Left lung (tissue), 10 donors: ENCODE data around the gene ITGB4. TPM values are rescaled to one million over a fixed set of nuclear protein-coding genes. Genes with fewer than 3 reads are reported as not detected.

Experiments
- ATAC-seq: fragments of 200-7000 bp; cut with Tn5 transposase; one replicate; pipeline ENCODE4 v1.9.1; 2020; ENCODE audit warnings: moderate library complexity
- DNase-seq, 4 donors: peaks; one replicate each; pipeline ENCODE4 v3.0.0-alpha.2; 2013 to 2020
- H3K27ac ChIP-seq, 2 donors: fragments of 200-600 bp; sonication (generic) in 1 of 2; one replicate each; pipeline versions ENCODE4 v1.5.0 to v1.8.0; 2020 to 2021
- H3K27me3 ChIP-seq, 2 donors: fragments of 200-600 bp; sonication (generic) in 1 of 2; one replicate each; pipeline versions ENCODE4 v1.5.0 to v1.8.0; 2020 to 2021
- H3K36me3 ChIP-seq, 2 donors: fragments of 200-600 bp; sonication (generic) in 1 of 2; one replicate each; pipeline versions ENCODE4 v1.5.0 to v1.8.0; 2020 to 2021
- H3K4me1 ChIP-seq, 2 donors: fragments of 200-600 bp; one replicate each; pipeline ENCODE4 v1.8.0; 2021
- H3K4me3 ChIP-seq, 2 donors: fragments of 200-600 bp; sonication (generic) in 1 of 2; one replicate each; pipeline versions ENCODE4 v1.5.0 to v1.8.0; 2020 to 2021; ENCODE audit warnings: mild to moderate bottlenecking in 1 of 2
- H3K9me3 ChIP-seq, 2 donors: fragments of 200-600 bp; sonication (generic) in 1 of 2; one replicate each; pipeline versions ENCODE4 v1.5.0 to v1.8.0; 2020 to 2021
- CTCF ChIP-seq, 2 donors: fragments of 200-600 bp; sonication (generic) in 1 of 2; IDR thresholded peaks; one replicate each; pipeline versions ENCODE4 v1.5.0 to v1.8.0; 2021; ENCODE audit warnings: antibody characterized with exemption in 2 of 2
- intact Hi-C, 2 donors: fragments of 100-400 bp; cut with DNase I; formaldehyde crosslinking; loops; one replicate each; pipeline versions ENCODE4 v1.11.2 to v1.14.2; 2022
- polyA plus RNA-seq, 6 donors: library from polyadenylated mRNA; unstranded; fragments of 120-200 nt; gene quantifications; one replicate each; pipeline ENCODE4 v1.2.1, GENCODE V29; 2013; ENCODE audit not compliant: insufficient read length in 6 of 6
- total RNA-seq, 2 donors: library from RNA; stranded (reverse); fragmentation: NEBNext Ultra II Directional; extraction: Animal tissue kit (Norgen Biotek cat#: 25700); gene quantifications; one replicate each; pipeline ENCODE4 v1.2.1, GENCODE V29; 2021
- donor health status: DM: no; HTN: yes; CAD: no.
- donor health status: DM: no; HTN: no; CAD: no.

Gene ITGB4
- total and polyA plus RNA-seq, 8 donors: 4.6 to 54.8 (median 9.5) TPM

GRCh38 chr17:75750661-75751423 lies 29.6 kb downstream of the ITGB4 start:
- no peak for TF ChIP-seq CTCF (IDR thresholded peaks at IDR 0.05)
- Histone ChIP-seq H3K27ac (no peak overlapping the region), H3K36me3 (peaks cover 0 to 6% of the 10 kb centered on the region in 2 donors), H3K4me3 (no peak overlapping the region), H3K9me3 (no peaks in the 10 kb centered on the region), H3K4me1 (peaks cover 5 to 40% of the 10 kb centered on the region in 2 donors), H3K27me3 (no peaks in the 10 kb centered on the region)
- intact Hi-C loops: no loop called here
- DNase-seq: no peak
- no peak for ATAC-seq

- H3K4me1 ChIP-seq: peaks cover 5 to 48% of the 10 kb centered on the region in 2 donors
- no peak overlapping the region for H3K27ac ChIP-seq
- H3K4me3 ChIP-seq: no peak overlapping the region
- DNase-seq (no peak), ATAC-seq (no peak)
- no peaks in the 10 kb centered on the region for H3K9me3 ChIP-seq
- intact Hi-C loops: no loop called here
- peaks cover 0 to 9% of the 10 kb centered on the region in 2 donors for H3K36me3 ChIP-seq
- H3K27me3 ChIP-seq: no peaks in the 10 kb centered on the region
- TF ChIP-seq CTCF (IDR thresholded peaks at IDR 0.05): no peak
These were observed 30.6 kb downstream of the ITGB4 start for GRCh38 chr17:75751676-75752404.

- Histone ChIP-seq H3K36me3 (peaks cover 0 to 13% of the 10 kb centered on the region in 2 donors), H3K4me1 (peaks cover 5 to 47% of the 10 kb centered on the region in 2 donors), H3K9me3 (no peaks in the 10 kb centered on the region), H3K27ac (no peak overlapping the region), H3K27me3 (no peaks in the 10 kb centered on the region), H3K4me3 (no peak overlapping the region)
- ATAC-seq (no peak), DNase-seq (no peak)
- no peak for TF ChIP-seq CTCF (IDR thresholded peaks at IDR 0.05)
- intact Hi-C loops: no loop called here
These were observed 31.1 kb downstream of the ITGB4 start for GRCh38 chr17:75752405-75752709.

GRCh38 chr17:75752802-75753513 lies 31.7 kb downstream of the ITGB4 start:
- Histone ChIP-seq H3K27me3 (no peaks in the 10 kb centered on the region), H3K4me3 (peak overlapping the region; percentile 31 to 42), H3K27ac (no peak overlapping the region), H3K4me1 (peaks cover 5 to 41% of the 10 kb centered on the region in 2 donors), H3K36me3 (peaks cover 0 to 19% of the 10 kb centered on the region in 2 donors), H3K9me3 (no peaks in the 10 kb centered on the region)
- DNase-seq (peak in 1 of 4 donors; percentile 57), ATAC-seq (no peak)
- intact Hi-C loops: no loop called here
- no peak for TF ChIP-seq CTCF (IDR thresholded peaks at IDR 0.05)
